Panc1 (cell line): Measurements from ENCODE around the gene FBXO17.

ENCODE experiments used
- CTCF ChIP-seq: fragments of 450-650 bp; IDR thresholded peaks from 2 replicates; pipeline ENCODE4 v1.5.1; 2017; ENCODE audit warnings: mild to moderate bottlenecking
- POLR2AphosphoS5 ChIP-seq: IDR thresholded peaks from 2 replicates; pipeline ENCODE4 v1.6.1; 2012; ENCODE audit warnings: mild to moderate bottlenecking, low read depth, low read length, moderate library complexity

DNA sequence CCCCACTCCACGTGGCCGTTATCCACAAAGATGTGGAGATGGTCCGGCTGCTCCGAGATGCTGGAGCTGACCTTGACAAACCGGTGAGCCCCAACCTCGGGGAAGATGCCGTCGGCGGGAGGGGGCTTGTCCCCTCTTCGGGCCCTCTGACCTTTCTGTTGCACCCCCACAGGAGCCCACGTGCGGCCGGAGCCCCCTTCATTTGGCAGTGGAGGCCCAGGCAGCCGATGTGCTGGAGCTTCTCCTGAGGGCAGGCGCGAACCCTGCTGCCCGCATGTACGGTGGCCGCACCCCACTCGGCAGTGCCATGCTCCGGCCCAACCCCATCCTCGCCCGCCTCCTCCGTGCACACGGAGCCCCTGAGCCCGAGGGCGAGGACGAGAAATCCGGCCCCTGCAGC is 68.3 kb downstream of the FBXO17 start:
- TF ChIP-seq CTCF (no peak), POLR2AphosphoS5 (no peak)
